Endothelial cell of umbilical vein (primary cell): ENCODE measurements around the gene PIK3R6. TPM values are rescaled to one million over a fixed set of nuclear protein-coding genes. Genes with fewer than 3 reads are reported as not detected.
A peak's percentile ranks its signal among the peaks of the same experiment; 100 is the strongest.

Source experiments
- BruUV-seq: library from RNA; stranded (reverse); fragments of 400-500 nt; replicated peaks from 2 replicates; lab custom pipeline; 2021; lab: Mats Ljungman, UMichigan
- CTCF ChIA-PET: fragments of 300-600, 350-600 bp; sonication (Branson Sonifier 250); formaldehyde crosslinking; loops from one replicate; lab custom pipeline; 2021; ENCODE audit warnings: antibody characterized with exemption, inconsistent platforms; lab: Charles Lee
- POLR2A ChIA-PET: fragments of 300-600, 350-600 bp; sonication (Branson Sonifier 250); formaldehyde crosslinking; loops from one replicate; lab custom pipeline; 2021; ENCODE audit warnings: antibody characterized with exemption, inconsistent platforms; lab: Charles Lee
- DNase-seq: peaks from one replicate; pipeline ENCODE4 v3.0.0-alpha.2; 2011; ENCODE audit warnings: low read depth, low spot score
- FAIRE-seq: peaks from 2 replicates; lab custom pipeline; 2011; peaks lifted over from hg19 to GRCh38; lab: Jason Lieb, UNC
- H2AFZ ChIP-seq: 2 replicates; pipeline ENCODE4 v1.6.0; 2012; ENCODE audit warnings: low read depth, low read length, control low read depth, inconsistent platforms
- H3K27ac ChIP-seq: 2 replicates; pipeline ENCODE4 v1.5.1; 2011; ENCODE audit warnings: low read depth, mild to moderate bottlenecking, control low read depth, low read length, moderate library complexity; ENCODE audit not compliant: insufficient read depth
- H3K27me3 ChIP-seq, 2 experiments: 2 replicates each; pipeline versions ENCODE4 v1.6.0 to v1.6.1; 2011; ENCODE audit warnings: low read length in 2 of 2, mixed read lengths in 1 of 2; ENCODE audit not compliant: control insufficient read depth in 2 of 2, insufficient read depth in 2 of 2
- H3K36me3 ChIP-seq, 2 experiments: 2 replicates in 1 of 2; 3 replicates in 1 of 2; pipeline ENCODE4 v1.5.1; 2011; ENCODE audit warnings: low read length in 2 of 2, mild to moderate bottlenecking in 1 of 2, moderate library complexity in 1 of 2; ENCODE audit not compliant: control insufficient read depth in 2 of 2, insufficient read depth in 2 of 2; ENCODE audit errors: extremely low read depth in 1 of 2
- H3K4me1 ChIP-seq: 3 replicates; pipeline ENCODE4 v1.5.1; 2011; ENCODE audit warnings: mild to moderate bottlenecking, low read length; ENCODE audit not compliant: control insufficient read depth, insufficient read depth; ENCODE audit errors: extremely low read depth
- H3K4me2 ChIP-seq: 2 replicates; pipeline ENCODE4 v1.6.1; 2011; ENCODE audit warnings: low read length, control low read depth, mixed read lengths; ENCODE audit not compliant: insufficient read depth
- H3K4me3 ChIP-seq, 3 experiments: fragments of 200-600 bp in 1 of 3; sonication (generic), shearing (Covaris generic) in 1 of 3; replicated peaks in 1 of 3; 2 replicates each; pipeline ENCODE4 v1.5.1; 2011 to 2016; ENCODE audit warnings: control low read depth in 3 of 3, low read length in 3 of 3, mild to moderate bottlenecking in 2 of 3, inconsistent platforms in 1 of 3, low read depth in 1 of 3, moderate library complexity in 1 of 3; ENCODE audit not compliant: insufficient read depth in 1 of 3
- H3K79me2 ChIP-seq: 2 replicates; pipeline ENCODE4 v1.6.0; 2012; ENCODE audit warnings: low read length, inconsistent platforms; ENCODE audit not compliant: control insufficient read depth, insufficient read depth
- H3K9ac ChIP-seq: replicated peaks from 2 replicates; pipeline ENCODE3; 2011; ENCODE audit warnings: low read length, control low read depth; ENCODE audit not compliant: insufficient read depth; ENCODE audit errors: extremely low read depth
- H3K9me1 ChIP-seq: replicated peaks from 3 replicates; pipeline ENCODE4 v1.6.0; 2011; ENCODE audit warnings: mild to moderate bottlenecking, low read length; ENCODE audit not compliant: control insufficient read depth, insufficient read depth; ENCODE audit errors: extremely low read depth
- H3K9me3 ChIP-seq: replicated peaks from 2 replicates; pipeline ENCODE4 v1.5.1; 2012; ENCODE audit warnings: low read length, inconsistent platforms; ENCODE audit not compliant: control insufficient read depth, insufficient read depth
- H4K20me1 ChIP-seq: replicated peaks from 2 replicates; pipeline ENCODE3; 2011; ENCODE audit warnings: mild to moderate bottlenecking, low read length; ENCODE audit not compliant: control insufficient read depth, insufficient read depth; ENCODE audit errors: extremely low read depth
- CTCF ChIP-seq, 2 donors: IDR thresholded peaks; 1 replicate in 1 of 2; 2 replicates in 1 of 2; pipeline ENCODE4 v1.5.1; 2011; ENCODE audit warnings: low read length in 2 of 2, mild to moderate bottlenecking in 2 of 2, moderate library complexity in 2 of 2, control low read depth in 1 of 2, inconsistent platforms in 1 of 2, low read depth in 1 of 2; ENCODE audit not compliant: insufficient read depth in 1 of 2; ENCODE audit errors: extremely low read depth in 1 of 2
- GATA2 ChIP-seq: IDR thresholded peaks from 2 replicates; pipeline ENCODE4 v1.7.0; 2011; ENCODE audit warnings: low read depth, mild to moderate bottlenecking, moderate library complexity, mixed read lengths, low read length; ENCODE audit not compliant: insufficient read length, insufficient read depth
- JUN ChIP-seq: IDR thresholded peaks from 2 replicates; pipeline ENCODE4 v1.6.1; 2011; ENCODE audit warnings: borderline replicate concordance, low read depth; ENCODE audit not compliant: insufficient read length, insufficient read depth
- MAX ChIP-seq: IDR thresholded peaks from 2 replicates; pipeline ENCODE4 v1.6.1; 2011; ENCODE audit not compliant: insufficient read depth, insufficient read length
- POLR2AphosphoS5 ChIP-seq: IDR thresholded peaks from 2 replicates; pipeline ENCODE4 v1.6.1; 2012; ENCODE audit warnings: low read depth, mild to moderate bottlenecking, control low read depth, low read length, moderate library complexity; ENCODE audit not compliant: insufficient read depth
- dilution Hi-C: fragments of 300-500 bp; cut with MboI; formaldehyde crosslinking; loops from one replicate; pipeline ENCODE4 v1.15.0; 2019; ENCODE audit warnings: low sequenced_read_pairs; ENCODE audit not compliant: extremely low pct_ligation_motif_present
- intact Hi-C: fragments of 100-400 bp; cut with micrococcal nuclease; formaldehyde crosslinking; loops from one replicate; pipeline ENCODE4 v1.10.0; 2022
- polyA plus RNA-seq, 4 experiments: library from polyadenylated mRNA; depleted of rRNA in 3 of 4; stranded (reverse) in 3 of 4; unstranded in 1 of 4; fragments of >200 nt; gene quantifications; 2 replicates each; pipeline versions ENCODE4 v1.2.1 to v1.2.3, GENCODE V29; 2011 to 2012; ENCODE audit warnings: missing spikeins in 1 of 4
- total RNA-seq: library from RNA; stranded (reverse); gene quantifications from 2 replicates; pipeline ENCODE4 v1.2.3, GENCODE V29; 2021

The PIK3R6 gene
- total and polyA plus RNA-seq, 2 donors (not counting 3 experiments of a cell fraction or from before 2014, with no cell fraction given), result not detected

GRCh38 chr17:8754890-8755289 lies 112.6 kb downstream of the PIK3R6 start:
- Histone ChIP-seq H3K4me2 (no peak overlapping the region), H2AFZ (no peak overlapping the region), H3K4me1 (no peaks in the 10 kb centered on the region), H3K27me3 (peaks cover 1 to 5% of the 10 kb centered on the region in 2 experiments), H3K36me3 (no peaks in the 10 kb centered on the region), H3K79me2 (no peaks in the 10 kb centered on the region), H3K4me3 (no peak overlapping the region), H3K9ac (no peak overlapping the region), H4K20me1 (no peaks in the 10 kb centered on the region), H3K27ac (no peak overlapping the region), H3K9me1 (no peaks in the 10 kb centered on the region), H3K9me3 (no peaks in the 10 kb centered on the region)
- CTCF ChIA-PET, result interaction anchor here (1.2 to 4.2 kb wide), 3 partner anchors 9 to 345 kb away, joined by 3 to 15 read pairs (median 4); no protein-coding TSS in a partner anchor
- TF ChIP-seq GATA2 (no peak), POLR2AphosphoS5 (no peak), MAX (no peak)
- POLR2A ChIA-PET, result no interaction called here
- no TSS peak for BruUV-seq
- FAIRE-seq (no peak), DNase-seq (no peak)
- dilution Hi-C loops (no loop called here), intact Hi-C loops (loop anchor here (1.0 kb wide), 1 partner anchor 31 kb away; no protein-coding TSS in a partner anchor)

GRCh38 chr17:8753976-8754440 lies 113.5 kb downstream of the PIK3R6 start:
- BruUV-seq, result no TSS peak
- intact Hi-C loops (loop anchor here (1.0 kb wide), 1 partner anchor 32 kb away; no protein-coding TSS in a partner anchor), dilution Hi-C loops (no loop called here)
- Histone ChIP-seq H3K9ac (no peak overlapping the region), H3K27ac (no peak overlapping the region), H3K4me3 (no peak overlapping the region), H3K9me3 (no peaks in the 10 kb centered on the region), H3K27me3 (peaks cover 0 to 5% of the 10 kb centered on the region in 2 experiments), H3K79me2 (no peaks in the 10 kb centered on the region), H3K9me1 (no peaks in the 10 kb centered on the region), H4K20me1 (no peaks in the 10 kb centered on the region), H3K36me3 (no peaks in the 10 kb centered on the region), H3K4me2 (no peak overlapping the region), H2AFZ (no peak overlapping the region), H3K4me1 (no peaks in the 10 kb centered on the region)
- DNase-seq (peak; percentile 21), FAIRE-seq (peak; percentile 33)
- POLR2A ChIA-PET, result no interaction called here
- CTCF ChIA-PET, result interaction anchor here (1.2 to 4.2 kb wide), 3 partner anchors 8 to 344 kb away, joined by 3 to 15 read pairs (median 4); no protein-coding TSS in a partner anchor
- TF ChIP-seq JUN, result no peak
- peak; percentile 19 to 20 for TF ChIP-seq CTCF (IDR thresholded peaks at IDR 0.05; ENCODE audit: extremely low read depth in 1 of 2, insufficient read depth in 1 of 2, low read depth in 1 of 2, low read length in 2 of 2)
